H1 (cell line): ENCODE results near the gene SERPINB6. TPM values are rescaled to one million over a fixed set of nuclear protein-coding genes. Genes with fewer than 3 reads are reported as not detected.

Source experiments
- CTCF ChIA-PET: fragments of 300-600 bp; sonication (Branson Sonifier 250); formaldehyde crosslinking; loops from one replicate; lab custom pipeline; 2021; ENCODE audit not compliant: partially characterized antibody; lab: Charles Lee
- POLR2A ChIA-PET: fragments of 300-600 bp; sonication (Branson Sonifier 250); formaldehyde crosslinking; loops from one replicate; lab custom pipeline; 2021; ENCODE audit warnings: inconsistent platforms; ENCODE audit not compliant: partially characterized antibody; lab: Charles Lee
- DNase-seq, 2 experiments: peaks; one replicate each; pipeline versions ENCODE4 v3.0.0 to v3.0.0-alpha.2; 2010 to 2022; ENCODE audit warnings: low spot score in 2 of 2, low read depth in 1 of 2, mixed read lengths in 1 of 2
- FAIRE-seq: peaks from 2 replicates; lab custom pipeline; 2011; peaks lifted over from hg19 to GRCh38; lab: Jason Lieb, UNC
- H2AFZ ChIP-seq: 2 replicates; pipeline ENCODE4 v1.8.1; 2012; ENCODE audit warnings: low read length, inconsistent platforms
- H2AK5ac ChIP-seq: 2 replicates; pipeline ENCODE4 v1.6.1; 2013; ENCODE audit warnings: low read depth, low read length
- H2BK120ac ChIP-seq: replicated peaks from 2 replicates; pipeline ENCODE3; 2013; ENCODE audit warnings: low read depth, low read length, inconsistent platforms
- H2BK12ac ChIP-seq: 2 replicates; pipeline ENCODE4 v1.6.1; 2013; ENCODE audit warnings: low read depth, low read length
- H2BK15ac ChIP-seq: 2 replicates; pipeline ENCODE4 v1.6.1; 2013; ENCODE audit warnings: low read length
- H2BK20ac ChIP-seq: 2 replicates; pipeline ENCODE4 v1.6.1; 2013; ENCODE audit warnings: low read length
- H2BK5ac ChIP-seq: 2 replicates; pipeline ENCODE4 v1.6.1; 2013; ENCODE audit warnings: low read depth, low read length
- H3K14ac ChIP-seq: 2 replicates; pipeline ENCODE4 v1.6.1; 2013; ENCODE audit warnings: inconsistent platforms; ENCODE audit not compliant: insufficient read length
- H3K18ac ChIP-seq: 2 replicates; pipeline ENCODE4 v1.6.1; 2013; ENCODE audit warnings: low read length; ENCODE audit errors: extremely low read depth
- H3K23ac ChIP-seq: 2 replicates; pipeline ENCODE4 v1.6.1; 2013; ENCODE audit warnings: inconsistent platforms; ENCODE audit not compliant: insufficient read length
- H3K23me2 ChIP-seq: 2 replicates; pipeline ENCODE4 v1.6.1; 2013; ENCODE audit warnings: low read depth, low read length
- H3K27ac ChIP-seq: 2 replicates; pipeline ENCODE4 v1.6.1; 2011; ENCODE audit warnings: low read depth, low read length, inconsistent platforms
- H3K27me3 ChIP-seq, 4 experiments: replicated peaks in 1 of 4; 1 replicate in 1 of 4; 2 replicates in 3 of 4; pipeline versions ENCODE4 v1.6.1 to v1.8.1; 2011 to 2013; ENCODE audit warnings: low read length in 3 of 4, mild to moderate bottlenecking in 3 of 4, inconsistent platforms in 2 of 4, mixed read lengths in 2 of 4, moderate library complexity in 1 of 4; ENCODE audit not compliant: control insufficient read depth in 3 of 4, insufficient read depth in 3 of 4; ENCODE audit errors: extremely low read depth in 1 of 4
- H3K36me3 ChIP-seq, 4 experiments: 2 replicates each; pipeline versions ENCODE4 v1.6.1 to v1.8.1; 2011 to 2013; ENCODE audit warnings: mild to moderate bottlenecking in 4 of 4, low read length in 3 of 4, moderate library complexity in 2 of 4, control low read depth in 1 of 4, inconsistent platforms in 1 of 4; ENCODE audit not compliant: insufficient read depth in 4 of 4, control insufficient read depth in 2 of 4
- H3K4ac ChIP-seq: replicated peaks from 2 replicates; pipeline ENCODE3; 2013; ENCODE audit warnings: low read length, low read depth, mixed read lengths, inconsistent platforms; ENCODE audit not compliant: insufficient read length
- H3K4me1 ChIP-seq, 4 experiments: replicated peaks in 1 of 4; 1 replicate in 1 of 4; 2 replicates in 3 of 4; pipeline versions ENCODE4 v1.6.1 to v1.8.1; 2011 to 2013; ENCODE audit warnings: low read length in 3 of 4, inconsistent platforms in 2 of 4, mixed read lengths in 1 of 4; ENCODE audit not compliant: insufficient read depth in 4 of 4, control insufficient read depth in 3 of 4
- H3K4me2 ChIP-seq, 2 experiments: 2 replicates each; pipeline versions ENCODE4 v1.6.1 to v1.8.1; 2011 to 2013; ENCODE audit warnings: low read depth in 2 of 2, low read length in 2 of 2, control low read depth in 1 of 2, inconsistent platforms in 1 of 2, mild to moderate bottlenecking in 1 of 2; ENCODE audit not compliant: insufficient read depth in 1 of 2
- H3K4me3 ChIP-seq, 4 experiments: fragments of 200-600, 300-600 bp in 1 of 4; sonication (generic), shearing (Covaris generic), sonication (Bioruptor Twin) in 1 of 4; 2 replicates each; pipeline versions ENCODE4 v1.5.1 to v1.8.1; 2011 to 2016; ENCODE audit warnings: low read length in 4 of 4, low read depth in 3 of 4, control low read depth in 2 of 4, inconsistent platforms in 2 of 4, mild to moderate bottlenecking in 2 of 4, mixed read lengths in 1 of 4, moderate library complexity in 1 of 4; ENCODE audit not compliant: insufficient read depth in 2 of 4; ENCODE audit errors: extremely low read depth in 1 of 4
- H3K56ac ChIP-seq: replicated peaks from 2 replicates; pipeline ENCODE3; 2013; ENCODE audit warnings: low read depth, mild to moderate bottlenecking, mixed read lengths, low read length, inconsistent platforms; ENCODE audit not compliant: insufficient read length
- H3K79me1 ChIP-seq: 2 replicates; pipeline ENCODE4 v1.6.1; 2013; ENCODE audit warnings: low read depth, low read length, control low read depth
- H3K79me2 ChIP-seq, 2 experiments: 2 replicates each; pipeline versions ENCODE4 v1.6.1 to v1.8.1; 2012 to 2013; ENCODE audit warnings: low read length in 2 of 2, mild to moderate bottlenecking in 2 of 2, inconsistent platforms in 1 of 2; ENCODE audit not compliant: insufficient read depth in 2 of 2, control insufficient read depth in 1 of 2
- H3K9ac ChIP-seq, 4 experiments: replicated peaks in 1 of 4; 1 replicate in 1 of 4; 2 replicates in 3 of 4; pipeline versions ENCODE4 v1.6.1 to v1.8.1; 2011 to 2013; ENCODE audit warnings: low read depth in 3 of 4, low read length in 3 of 4, control low read depth in 2 of 4, mild to moderate bottlenecking in 2 of 4, moderate library complexity in 2 of 4, inconsistent platforms in 1 of 4; ENCODE audit errors: extremely low read depth in 1 of 4
- H3K9me3 ChIP-seq, 2 experiments: 2 replicates each; pipeline versions ENCODE4 v1.6.1 to v1.8.1; 2012 to 2013; ENCODE audit warnings: mild to moderate bottlenecking in 2 of 2, moderate library complexity in 2 of 2, control low read depth in 1 of 2, inconsistent platforms in 1 of 2, low read depth in 1 of 2, low read length in 1 of 2, mixed read lengths in 1 of 2; ENCODE audit not compliant: insufficient read depth in 2 of 2
- H4K20me1 ChIP-seq, 2 experiments: replicated peaks in 1 of 2; 2 replicates each; pipeline versions ENCODE3 to v1.8.1; 2011 to 2013; ENCODE audit warnings: inconsistent platforms in 2 of 2, low read length in 2 of 2, mild to moderate bottlenecking in 1 of 2; ENCODE audit not compliant: insufficient read depth in 2 of 2, control insufficient read depth in 1 of 2
- H4K5ac ChIP-seq: 2 replicates; pipeline ENCODE4 v1.6.1; 2013; ENCODE audit warnings: low read length, low read depth, mixed read lengths, inconsistent platforms; ENCODE audit not compliant: insufficient read length
- H4K8ac ChIP-seq: 2 replicates; pipeline ENCODE4 v1.8.0; 2013; ENCODE audit warnings: mild to moderate bottlenecking, moderate library complexity, low read length, inconsistent platforms; ENCODE audit not compliant: insufficient read depth; ENCODE audit errors: extremely low read depth
- H4K91ac ChIP-seq: replicated peaks from 2 replicates; pipeline ENCODE3; 2013; ENCODE audit warnings: low read length, mixed read lengths, inconsistent platforms; ENCODE audit not compliant: insufficient read length
- MAX ChIP-seq: IDR thresholded peaks from 2 replicates; pipeline ENCODE4 v1.6.1; 2012; ENCODE audit warnings: inconsistent platforms
- SAP30 ChIP-seq: fragments of 300-600 bp; sonication (generic); IDR thresholded peaks from 2 replicates; pipeline ENCODE4 v1.7.1; 2012; ENCODE audit warnings: low read length, moderate library complexity, mild to moderate bottlenecking, inconsistent platforms; ENCODE audit not compliant: insufficient read depth, insufficient replicate concordance
- WGBS, 2 experiments: shearing (Covaris generic) in 1 of 2; methylation state at CpG; one replicate each; pipeline versions ENCODE4 v1.1.6 to v1.1.7; 2013 to 2015; ENCODE audit warnings: low lambda C conversion rate in 2 of 2, mixed read lengths in 2 of 2, inconsistent platforms in 1 of 2, low coverage in 1 of 2, missing lambda C conversion rate in 1 of 2; ENCODE audit not compliant: insufficient replicate concordance in 2 of 2, insufficient coverage in 1 of 2, insufficient read length in 1 of 2; ENCODE audit errors: extremely low coverage in 1 of 2, missing lambda C conversion rate in 1 of 2; 5-methylcytosine and 5-hydroxymethylcytosine counted together
- polyA plus RNA-seq, 7 experiments: library from polyadenylated mRNA; depleted of rRNA in 3 of 7; stranded (reverse) in 5 of 7; unstranded in 2 of 7; fragments of >200 nt in 5 of 7; fragments of 200-250 nt in 2 of 7; gene quantifications; 1 replicate in 5 of 7; 2 replicates in 1 of 7; 4 replicates in 1 of 7; pipeline versions ENCODE4 v1.2.1 to v1.2.3, GENCODE V29; 2011 to 2013; ENCODE audit warnings: missing spikeins in 2 of 7, mixed read lengths in 2 of 7
- total RNA-seq: library from RNA; stranded (reverse); fragmentation: NEBNext Ultra II Directional; extraction: Animal tissue kit (Norgen Biotek cat#: 25700); gene quantifications from 2 replicates; pipeline ENCODE4 v1.2.1, GENCODE V29; 2021

Gene SERPINB6
- total and polyA plus RNA-seq, 2 of the 8 experiments (the other 6 are each of a cell fraction or from before 2014, with no cell fraction given) = 27.2 to 29.4 TPM

DNA sequence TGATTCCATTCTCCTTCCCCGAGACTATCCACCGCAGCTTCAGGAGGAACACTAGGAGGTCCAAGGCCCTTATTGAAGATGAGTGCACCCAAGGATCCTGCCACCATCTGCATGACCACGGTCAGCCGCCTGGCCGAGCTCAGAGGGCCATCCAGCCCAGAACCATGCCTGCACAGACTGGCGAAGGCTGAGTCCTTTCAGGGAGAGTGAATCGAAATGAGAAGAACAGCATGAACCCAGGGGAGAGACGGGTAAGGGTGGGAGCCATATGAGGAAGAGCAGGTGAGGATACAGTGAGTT is 26.3 kb downstream of the SERPINB6 start:
- DNase-seq (peak in 1 of 2 experiments; percentile 41), FAIRE-seq (no peak)
- Histone ChIP-seq H4K8ac (no peak overlapping the region), H4K20me1 (no peaks in the 10 kb centered on the region), H3K36me3 (no peaks in the 10 kb centered on the region), H3K23me2 (no peaks in the 10 kb centered on the region; the same call in 1 of the 2 replicates), H3K4me2 (no peak overlapping the region), H3K23ac (no peak overlapping the region), H3K79me1 (no peaks in the 10 kb centered on the region), H2BK120ac (no peak overlapping the region), H3K4me3 (no peak overlapping the region), H2BK15ac (0 out of 2 replicates have a peak overlapping the region, but pooled peaks have one; percentile 73), H2BK12ac (0 out of 2 replicates have a peak overlapping the region, but pooled peaks have one; percentile 43), H2BK20ac (no peak overlapping the region), H3K9me3 (no peaks in the 10 kb centered on the region), H2AK5ac (no peak overlapping the region), H3K27ac (no peak overlapping the region), H3K79me2 (no peaks in the 10 kb centered on the region), H4K5ac (no peak overlapping the region), H3K18ac (0 out of 2 replicates have a peak overlapping the region, but pooled peaks have one; percentile 15), H3K4me1 (no peaks in the 10 kb centered on the region; a peak in 1 of 7 replicates), H2AFZ (no peak overlapping the region), H2BK5ac (no peak overlapping the region), H3K4ac (no peak overlapping the region), H3K9ac (0 out of 7 replicates have a peak overlapping the region, but pooled peaks of 1 of the 4 experiments have one; percentile 10), H4K91ac (no peak overlapping the region), H3K27me3 (no peaks in the 10 kb centered on the region), H3K56ac (no peak overlapping the region), H3K14ac (no peak overlapping the region)
- whole genome bisulfite sequencing, 2 experiments = 90% methylated on average over 8 of the region's 8 CpGs; no CpG with 5 or more reads in 1 of the 2 experiments
- TF ChIP-seq SAP30 (no peak), MAX (no peak)
- CTCF ChIA-PET = interaction anchor here (0.6 to 20.6 kb wide), 6 partner anchors 9 to 117 kb away, joined by 3 to 293 read pairs (median 3); no protein-coding TSS in a partner anchor
- POLR2A ChIA-PET = no interaction called here
